SH-SY5Y (cell line): ENCODE data around the gene FAM222A.

Experiments used
- GATA2 ChIP-seq: IDR thresholded peaks from 2 replicates; pipeline ENCODE4 v1.6.1; 2011; ENCODE audit warnings: mild to moderate bottlenecking, low read depth, low read length
- GATA3 ChIP-seq: IDR thresholded peaks from 2 replicates; pipeline ENCODE4 v1.6.1; 2011; ENCODE audit warnings: low read depth, mild to moderate bottlenecking, low read length, moderate library complexity

The FAM222A gene

GRCh38 chr12:109722022-109722720 lies 8.5 kb downstream of the FAM222A start:
- TF ChIP-seq GATA3, result no peak
- TF ChIP-seq GATA2, result no peak

DNA sequence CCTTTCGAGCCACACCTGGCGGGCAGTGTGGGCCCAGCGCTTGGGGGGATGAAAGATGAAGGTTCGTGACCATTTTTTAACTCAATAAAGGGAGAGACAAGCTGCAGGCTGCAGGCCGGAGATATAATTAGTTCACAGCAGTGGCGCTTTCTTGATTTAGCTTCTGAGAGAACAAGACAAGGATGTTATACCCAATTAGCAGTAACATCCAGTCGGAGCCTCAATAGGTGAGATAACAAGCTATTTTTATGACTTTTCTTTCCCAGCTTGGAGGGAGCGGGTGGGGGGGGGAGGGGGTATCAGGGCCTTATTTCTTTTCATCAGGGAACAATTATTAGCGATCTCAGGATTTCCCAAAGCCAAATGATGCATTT lies 9.1 kb downstream of the FAM222A start:
- TF ChIP-seq GATA3 (no peak), GATA2 (no peak)

- TF ChIP-seq GATA3 (no peak), GATA2 (no peak)
Measured at GRCh38 chr12:109723311-109723881, 9.8 kb downstream of the FAM222A start.

DNA sequence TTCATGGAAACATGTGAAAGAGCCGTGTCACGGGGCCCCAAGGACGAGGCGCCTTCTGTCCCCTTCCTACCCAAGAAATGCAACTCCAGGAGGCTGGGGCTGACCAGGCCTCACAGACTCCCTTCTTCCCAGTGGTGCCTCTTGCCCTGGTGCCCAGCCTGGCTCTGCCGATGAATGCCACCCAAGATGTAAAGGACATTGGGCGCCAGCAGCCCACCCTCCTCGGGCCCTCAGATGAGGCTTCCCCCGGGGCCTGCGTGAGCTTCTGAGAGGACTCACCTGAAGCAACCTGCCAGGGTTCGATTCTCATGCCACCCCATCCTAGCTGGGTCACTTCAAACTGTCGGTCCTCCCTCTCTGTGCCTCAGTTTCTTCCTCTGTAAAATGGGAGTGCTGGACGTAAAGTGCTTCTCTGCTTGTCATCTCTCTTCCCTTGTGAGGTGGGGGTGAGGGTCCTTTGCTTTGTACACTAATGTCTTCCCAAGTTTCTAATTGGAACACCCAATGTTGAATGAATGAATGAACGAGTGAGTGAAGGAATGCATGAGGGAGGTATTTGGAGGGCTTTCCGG lies 10.8 kb downstream of the FAM222A start:
- TF ChIP-seq GATA3 (no peak), GATA2 (no peak)

GRCh38 chr12:109725321-109726105 lies 11.9 kb downstream of the FAM222A start:
- TF ChIP-seq GATA2 (no peak), GATA3 (no peak)

DNA sequence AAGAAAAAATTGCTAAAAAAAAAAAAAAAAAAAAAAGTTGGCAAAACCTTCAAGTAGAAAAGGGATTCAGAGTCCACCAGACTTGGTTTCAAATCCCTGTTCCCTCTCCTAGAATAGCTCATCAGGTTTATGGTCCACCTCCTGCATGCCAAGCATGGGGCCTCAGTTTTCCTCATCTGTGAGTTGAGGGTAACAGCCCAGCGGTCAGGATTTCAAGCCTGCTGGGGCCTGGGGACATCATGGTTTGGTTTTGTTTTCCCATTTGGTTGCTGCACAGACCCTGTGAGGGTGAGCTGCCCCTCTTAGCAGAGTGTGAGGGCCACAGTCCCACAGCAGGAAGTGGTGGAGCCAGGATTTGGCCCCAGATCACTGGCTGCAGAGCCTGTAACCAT lies 12.5 kb downstream of the FAM222A start:
- TF ChIP-seq GATA3 (no peak), GATA2 (no peak)

GRCh38 chr12:109726511-109727038 lies 12.9 kb downstream of the FAM222A start:
- TF ChIP-seq GATA2, result no peak
- no peak for TF ChIP-seq GATA3

DNA sequence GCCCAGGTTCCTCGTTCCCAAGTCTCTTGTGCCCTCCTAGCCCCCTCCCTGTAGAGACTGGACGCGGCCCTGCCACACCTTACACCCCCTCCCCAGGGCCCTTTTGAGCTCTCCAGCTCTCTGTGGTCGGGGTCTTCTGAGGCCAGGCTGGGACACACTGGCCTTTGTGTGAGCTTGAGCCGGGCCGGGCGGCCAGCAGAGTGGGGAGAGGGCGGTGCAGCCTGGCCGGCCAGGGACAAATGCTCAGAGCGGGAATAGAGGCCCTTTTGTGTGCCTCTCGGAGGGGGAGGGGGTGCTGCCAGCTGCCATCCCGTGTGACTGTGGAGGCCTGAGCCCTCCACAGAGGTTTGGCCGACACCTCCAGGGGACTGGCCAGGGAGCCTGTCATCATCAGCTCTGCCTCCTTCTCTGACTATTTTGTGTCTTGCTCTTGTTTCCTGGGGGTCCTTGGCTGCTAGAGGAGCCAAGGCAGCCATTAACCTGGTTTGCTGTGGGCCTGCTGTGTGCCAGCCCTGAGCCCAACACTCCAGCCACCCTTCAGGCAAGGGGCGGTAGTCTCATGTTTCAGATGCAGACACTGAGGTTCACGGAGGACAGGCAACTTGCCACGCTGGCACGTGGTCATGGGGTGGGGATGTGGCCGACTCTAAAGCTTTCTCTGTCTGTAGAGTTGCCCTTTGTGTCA lies 13.6 kb downstream of the FAM222A start:
- TF ChIP-seq GATA2, result no peak
- TF ChIP-seq GATA3, result no peak

GRCh38 chr12:109727746-109728726 lies 14.4 kb downstream of the FAM222A start:
- no peak for TF ChIP-seq GATA2
- TF ChIP-seq GATA3, result no peak

GRCh38 chr12:109728921-109729320 lies 15.3 kb downstream of the FAM222A start:
- TF ChIP-seq GATA2, result no peak
- no peak for TF ChIP-seq GATA3

GRCh38 chr12:109729371-109729781 lies 15.8 kb downstream of the FAM222A start:
- TF ChIP-seq GATA3 (no peak), GATA2 (no peak)

GRCh38 chr12:109729801-109730200 lies 16.2 kb downstream of the FAM222A start:
- no peak for TF ChIP-seq GATA2
- TF ChIP-seq GATA3, result no peak

- no peak for TF ChIP-seq GATA2
- no peak for TF ChIP-seq GATA3
Measured at GRCh38 chr12:109730306-109731145, 16.9 kb downstream of the FAM222A start.

DNA sequence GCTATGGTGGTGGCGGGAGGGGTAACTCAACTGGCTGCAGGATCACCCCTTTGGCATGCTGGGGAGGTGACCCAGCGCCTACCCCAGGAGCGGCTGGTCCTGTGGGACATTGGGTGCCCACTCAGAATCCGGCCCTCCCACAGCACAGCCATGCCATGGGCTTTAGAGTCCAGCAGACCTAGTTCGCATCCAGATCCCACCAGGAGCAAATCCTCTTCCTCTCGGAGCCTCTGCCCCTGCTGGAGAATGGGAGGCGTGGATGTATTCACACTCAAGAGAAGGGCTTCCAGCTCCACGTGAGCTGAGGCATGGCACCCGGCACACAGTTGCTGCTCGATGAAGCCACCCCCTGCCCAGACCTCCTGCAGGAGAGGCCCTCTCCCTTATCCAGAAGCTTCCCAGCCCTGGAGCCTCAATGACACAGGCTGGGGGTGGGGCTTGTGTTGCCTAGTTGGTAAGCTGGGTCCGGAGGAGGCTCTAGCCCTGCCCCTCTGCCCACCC lies 17.7 kb downstream of the FAM222A start:
- TF ChIP-seq GATA2 (no peak), GATA3 (no peak)
